GM12878 (cell line): ENCODE measurements around the gene TMEM250. TPM values are rescaled to one million over a fixed set of nuclear protein-coding genes. Genes with fewer than 3 reads are reported as not detected.

ENCODE experiments used
- ASH2L ChIP-seq: fragments of 300-600, 200-600 bp; sonication (generic); IDR thresholded peaks from 2 replicates; pipeline ENCODE4 v1.6.1; 2017; ENCODE audit warnings: low read depth, mild to moderate bottlenecking, borderline replicate concordance
- CHD1 ChIP-seq: IDR thresholded peaks from 2 replicates; pipeline ENCODE4 v1.6.1; 2012; ENCODE audit warnings: low read depth, low read length, improper control_type of control experiment
- CHD4 ChIP-seq: fragments of 200-600 bp; sonication (generic); IDR thresholded peaks from 2 replicates; pipeline ENCODE4 v1.6.1; 2016; ENCODE audit warnings: mild to moderate bottlenecking
- E2F4 ChIP-seq: IDR thresholded peaks from 2 replicates; pipeline ENCODE4 v1.6.1; 2012; ENCODE audit warnings: low read depth, low read length, improper control_type of control experiment
- FOXM1 ChIP-seq: IDR thresholded peaks from 2 replicates; pipeline ENCODE4 v1.6.1; 2012; ENCODE audit warnings: low read depth, mild to moderate bottlenecking, inconsistent platforms, low read length, moderate library complexity
- IRF4 ChIP-seq: IDR thresholded peaks from 2 replicates; pipeline ENCODE4 v1.6.1; 2011; ENCODE audit warnings: low read depth, low read length
- NR2C2 ChIP-seq: IDR thresholded peaks from 2 replicates; pipeline ENCODE4 v1.6.1; 2011; ENCODE audit warnings: borderline replicate concordance, low read depth; ENCODE audit not compliant: control insufficient read depth, insufficient read length
- NR2F1 ChIP-seq: fragments of 450-650 bp; conservative IDR thresholded peaks from 2 replicates; pipeline ENCODE4 v1.6.1; 2017; ENCODE audit warnings: mild to moderate bottlenecking
- POLR2AphosphoS5 ChIP-seq: IDR thresholded peaks from 2 replicates; pipeline ENCODE4 v1.6.1; 2011; ENCODE audit warnings: mild to moderate bottlenecking, low read length, inconsistent platforms
- RB1 ChIP-seq: fragments of 450-650 bp; formaldehyde crosslinking; IDR thresholded peaks from 2 replicates; pipeline ENCODE4 v1.6.1; 2017; ENCODE audit warnings: mild to moderate bottlenecking, borderline replicate concordance
- SMAD5 ChIP-seq: IDR thresholded peaks from 2 replicates; pipeline ENCODE4 v1.6.1; 2016; ENCODE audit warnings: antibody characterized with exemption, low read depth
- STAT1 ChIP-seq: fragments of 450-650 bp; conservative IDR thresholded peaks from 2 replicates; pipeline ENCODE4 v1.6.1; 2014; ENCODE audit warnings: antibody characterized with exemption, mild to moderate bottlenecking
- STAT3 ChIP-seq: IDR thresholded peaks from 2 replicates; pipeline ENCODE4 v1.6.1; 2011; ENCODE audit warnings: low read depth, low read length, improper control_type of control experiment
- USF2 ChIP-seq: IDR thresholded peaks from 2 replicates; pipeline ENCODE4 v1.6.1; 2011; ENCODE audit warnings: low read depth, low read length, improper control_type of control experiment, borderline replicate concordance
- ZNF207 ChIP-seq: fragments of 450-650 bp; IDR thresholded peaks from 2 replicates; pipeline ENCODE4 v1.6.1; 2014; ENCODE audit warnings: antibody characterized with exemption, mild to moderate bottlenecking, borderline replicate concordance
- ZZZ3 ChIP-seq: IDR thresholded peaks from 2 replicates; pipeline ENCODE4 v1.6.1; 2011; ENCODE audit warnings: low read depth; ENCODE audit not compliant: control insufficient read depth, insufficient read length
- polyA plus RNA-seq, 11 experiments: library from polyadenylated mRNA; depleted of rRNA in 4 of 11; unstranded in 6 of 11; stranded (reverse) in 5 of 11; fragments of >200 nt; fragmentation: Nextera tagmentation in 4 of 11; fragmentation: Illumina TruSeq in 1 of 11; extraction: Ambion mirVana in 4 of 11; extraction: Trizol in 1 of 11; gene quantifications; 1 replicate in 1 of 11; 2 replicates in 10 of 11; pipeline versions ENCODE4 v1.2.1 to v1.2.3, GENCODE V29; 2011 to 2016; ENCODE audit warnings: inconsistent platforms in 2 of 11, missing spikeins in 2 of 11, low read depth in 1 of 11
- total RNA-seq, 4 experiments: library from RNA; depleted of rRNA in 3 of 4; stranded (reverse); fragments of >200 nt in 3 of 4; fragmentation: Illumina TruSeq in 1 of 4; extraction: Trizol in 1 of 4; gene quantifications; 2 replicates each; pipeline versions ENCODE4 v1.2.1 to v1.2.3, GENCODE V29; 2013 to 2021

The TMEM250 gene
- total and polyA plus RNA-seq, 10 of the 15 experiments (the other 5 are each of a cell fraction or from before 2014, with no cell fraction given), result 0.39 to 39.9 (median 8.5) TPM

DNA sequence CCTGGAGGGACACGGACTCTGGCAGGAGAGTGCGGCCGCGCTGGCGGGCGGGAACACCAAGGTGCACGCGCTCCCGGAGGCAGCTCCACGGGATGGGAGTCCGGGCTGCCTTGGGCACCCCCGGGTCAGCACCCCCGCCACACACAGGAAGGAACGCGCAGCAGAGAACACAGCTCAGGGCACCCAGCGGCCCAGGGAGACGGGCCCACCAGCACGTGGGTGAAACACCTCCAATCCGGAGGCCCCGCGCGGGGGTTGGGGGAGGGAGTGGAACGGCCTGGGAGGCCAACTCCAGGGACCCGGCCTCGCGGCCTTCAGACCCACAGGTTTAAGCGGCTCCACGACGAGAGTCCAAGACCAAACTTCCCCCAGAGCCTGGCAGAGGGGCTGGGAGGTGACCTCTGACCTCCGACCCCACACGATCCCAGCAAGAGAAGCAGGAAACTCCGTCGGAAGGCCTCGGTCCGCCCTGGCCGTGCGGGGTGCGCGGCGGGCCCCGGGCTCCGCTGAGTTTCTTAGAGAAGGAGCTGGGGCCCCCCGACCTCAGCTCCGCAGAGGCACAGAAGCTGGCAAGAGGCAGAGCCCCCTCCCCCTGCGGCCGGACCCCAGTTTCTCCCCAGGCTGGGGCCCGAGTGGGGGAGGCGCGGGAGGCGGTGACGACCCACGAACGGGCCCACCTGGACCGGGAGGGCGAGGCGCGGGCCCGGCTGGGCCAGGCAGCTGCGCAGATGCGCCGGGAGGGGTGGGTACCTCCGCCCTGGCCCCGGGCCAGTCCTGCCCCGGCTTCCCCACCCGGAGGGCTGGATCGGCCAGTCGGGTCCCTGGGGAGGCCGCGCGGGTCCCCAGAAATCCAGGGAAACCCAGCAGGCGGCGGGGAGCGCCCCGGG is 24.4 kb downstream of the TMEM250 start (continued):
- no peak for TF ChIP-seq E2F4
- TF ChIP-seq ASH2L, result no peak
- TF ChIP-seq STAT1, result no peak
- TF ChIP-seq RB1, result 0 out of 2 replicates have a peak, but pooled peaks have one; percentile 44
- TF ChIP-seq ZNF207, result 0 out of 2 replicates have a peak, but pooled peaks have one; percentile 28
- TF ChIP-seq FOXM1, result no peak
- TF ChIP-seq IRF4, result no peak
- no peak for TF ChIP-seq CHD4
- TF ChIP-seq STAT3, result no peak
- TF ChIP-seq POLR2AphosphoS5, result no peak
- TF ChIP-seq NR2F1, result peak; percentile 97
- no peak for TF ChIP-seq CHD1
- TF ChIP-seq NR2C2, result peak; percentile 66
- TF ChIP-seq ZZZ3, result no peak
- no peak for TF ChIP-seq SMAD5
- TF ChIP-seq USF2, result peak; percentile 58
